GM21786 (cell line): ENCODE data around the gene JAKMIP3.
"Not testable (repeated sequence)": the region's sequence is repeated elsewhere in the genome, so short reads cannot be mapped to it uniquely, and the experiment has no call there.

Source experiments
- ATAC-seq: cut with Tn5 transposase; IDR thresholded peaks from one replicate; pipeline ENCODE4 v1.9.1; 2021; ENCODE audit not compliant: unreplicated experiment

The JAKMIP3 gene

GRCh38 chr10:132064082-132064755, 1.5 kb upstream of the JAKMIP3 start:
- no peak for ATAC-seq

GRCh38 chr10:132064771-132065437, 842 bp upstream of the JAKMIP3 start:
- ATAC-seq, result no peak

GRCh38 chr10:132066186-132066585, 440 bp downstream of the JAKMIP3 start:
- no peak for ATAC-seq

- ATAC-seq, result no peak
Measured at GRCh38 chr10:132066812-132067211, 1.1 kb downstream of the JAKMIP3 start.

GRCh38 chr10:132068431-132069121, 2.8 kb downstream of the JAKMIP3 start:
- no peak for ATAC-seq

GRCh38 chr10:132069122-132069848, 3.5 kb downstream of the JAKMIP3 start:
- ATAC-seq, result no peak

GRCh38 chr10:132069849-132070182, 4.1 kb downstream of the JAKMIP3 start:
- ATAC-seq, result no peak

- ATAC-seq, result no peak
Measured at GRCh38 chr10:132070724-132071123, 5.0 kb downstream of the JAKMIP3 start.

GRCh38 chr10:132071667-132072066, 5.9 kb downstream of the JAKMIP3 start:
- ATAC-seq, result no peak

- ATAC-seq, result no peak
Measured at GRCh38 chr10:132075909-132076577, 10.3 kb downstream of the JAKMIP3 start.

GRCh38 chr10:132076578-132077081, 10.9 kb downstream of the JAKMIP3 start:
- ATAC-seq, result no peak

- no peak for ATAC-seq
Measured at GRCh38 chr10:132077091-132077490, 11.3 kb downstream of the JAKMIP3 start.

GRCh38 chr10:132078746-132079345, 13.1 kb downstream of the JAKMIP3 start:
- no peak for ATAC-seq

- ATAC-seq, result not testable (repeated sequence)
Measured at GRCh38 chr10:132084384-132084783, 18.6 kb downstream of the JAKMIP3 start.

GRCh38 chr10:132093236-132093635, 27.5 kb downstream of the JAKMIP3 start:
- not testable (repeated sequence) for ATAC-seq

- no peak for ATAC-seq
Measured at GRCh38 chr10:132094581-132095234, 29.0 kb downstream of the JAKMIP3 start.

- no peak for ATAC-seq
Measured at GRCh38 chr10:132095403-132096113, 29.8 kb downstream of the JAKMIP3 start.

- peak; percentile 45 for ATAC-seq
Measured at GRCh38 chr10:132096223-132096622, 30.5 kb downstream of the JAKMIP3 start.

GRCh38 chr10:132096863-132097478, 31.2 kb downstream of the JAKMIP3 start:
- no peak for ATAC-seq
